ENCODE results near the gene TPX2.
"Not testable (repeated sequence)": the region's sequence is repeated elsewhere in the genome, so short reads cannot be mapped to it uniquely, and the experiment has no call there.

TPX2 gene

GRCh38 chr20:31721408-31722256, 17.5 kb upstream of the TPX2 start:
- DNase-seq = peak; percentile 50

GRCh38 chr20:31722257-31723068, 16.6 kb upstream of the TPX2 start, which contains the start of gene BCL2L1:
Gene BCL2L1 (minus strand): TSS chr20:31722868. CDS start chr20:31722218, 650 bp downstream.
- DNase-seq = peak; percentile 85

GRCh38 chr20:31723069-31723318, 16.1 kb upstream of the TPX2 start:
- no peak for DNase-seq

DNA sequence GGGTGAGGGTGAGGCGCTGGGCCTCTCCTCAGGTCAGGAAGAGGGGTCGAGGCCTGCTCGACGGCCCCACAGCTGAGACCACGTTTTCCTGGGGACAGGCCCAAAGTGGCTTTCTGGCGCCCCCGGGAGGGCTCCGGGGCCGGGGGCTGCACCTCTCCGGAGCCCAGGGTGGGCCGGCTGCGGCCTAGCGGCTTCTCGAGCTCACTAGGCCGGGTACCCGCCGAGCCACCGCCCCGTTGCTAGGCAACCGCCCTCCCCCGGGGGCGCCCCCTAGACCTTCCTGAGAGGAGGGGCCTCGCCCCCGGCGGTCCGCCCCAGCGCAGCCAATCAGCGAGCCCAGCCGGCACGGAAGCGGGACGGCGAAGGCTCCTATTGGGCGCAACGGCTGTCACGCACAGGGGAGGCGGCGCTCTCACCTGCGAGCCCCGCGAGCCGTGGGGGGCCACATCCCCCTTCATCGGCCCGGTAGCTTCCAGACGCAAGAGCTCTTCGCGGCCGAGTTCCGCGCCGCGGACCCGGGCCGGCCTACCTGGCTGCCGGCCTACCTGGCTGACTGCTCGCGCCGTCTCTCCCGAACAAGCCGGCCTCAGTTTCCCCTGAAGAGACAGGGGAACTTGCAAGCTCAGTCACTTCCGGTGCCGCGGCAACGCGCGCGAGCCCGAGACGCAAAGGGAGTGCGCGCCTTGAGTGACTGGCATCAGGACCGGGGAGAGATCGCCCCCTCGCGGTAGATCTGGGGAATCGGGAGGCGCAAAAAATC, 15.6 kb upstream of the TPX2 start:
- DNase-seq = peak; percentile 98

GRCh38 chr20:31731321-31731717, 7.8 kb upstream of the TPX2 start:
- no peak for DNase-seq

- no peak for DNase-seq
These were observed 474 bp downstream of the TPX2 start for GRCh38 chr20:31739550-31739977.

- DNase-seq = peak; percentile 38
These were observed 1.1 kb downstream of the TPX2 start for GRCh38 chr20:31740208-31740607.

DNA sequence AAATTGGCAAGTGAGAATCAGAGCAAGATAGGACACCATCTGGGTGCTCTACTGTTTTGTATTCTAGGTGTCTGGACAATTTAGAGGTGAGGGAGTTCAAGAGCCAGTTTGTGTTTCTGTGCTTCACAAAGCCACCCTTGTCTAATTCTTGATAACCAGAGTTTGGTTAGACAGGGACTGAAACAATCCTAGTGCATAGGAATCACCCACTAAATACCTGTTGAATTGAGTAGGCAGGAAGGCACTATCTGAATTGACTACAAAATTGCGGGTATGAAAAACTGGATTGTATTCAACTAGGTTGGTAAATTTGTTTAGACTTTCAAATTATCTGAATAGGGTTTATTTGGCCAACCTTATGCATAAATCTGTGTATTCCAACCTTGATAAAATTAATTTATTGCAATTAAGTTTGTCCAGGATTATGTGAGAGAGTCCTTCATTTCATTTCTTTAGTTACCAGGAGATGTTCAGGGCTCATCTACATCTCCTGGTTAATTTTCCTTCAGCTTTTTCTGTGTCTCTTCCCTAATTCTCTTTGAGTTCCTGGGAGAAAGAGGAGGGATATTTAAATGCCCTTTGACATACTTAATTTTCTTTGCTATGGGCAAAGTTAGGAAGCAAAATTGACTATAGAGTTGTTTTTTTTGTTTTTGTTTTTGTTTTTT, 1.7 kb downstream of the TPX2 start:
- no peak for DNase-seq

- DNase-seq = no peak
These were observed 7.2 kb downstream of the TPX2 start for GRCh38 chr20:31746068-31746878.

DNA sequence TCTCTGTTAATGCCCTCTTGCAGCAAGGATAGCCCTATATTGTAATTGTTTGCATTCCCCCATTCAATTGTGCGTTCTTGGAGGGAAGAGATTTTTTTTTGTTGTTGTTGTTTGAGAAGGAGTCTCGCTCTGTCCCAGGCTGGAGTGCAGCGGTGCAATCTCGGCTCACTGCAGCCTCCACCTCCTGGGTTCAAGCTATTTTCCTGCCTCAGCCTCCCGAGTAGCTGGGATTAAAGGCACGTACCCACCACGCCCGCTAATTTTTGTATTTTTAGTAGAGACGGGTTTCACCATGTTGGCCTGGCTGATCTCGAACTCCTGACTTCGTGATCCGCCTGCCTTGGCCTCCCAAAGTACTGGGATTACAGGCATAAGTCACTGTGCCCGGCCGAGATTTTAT, 7.9 kb downstream of the TPX2 start:
- not testable (repeated sequence) for DNase-seq

- no peak for DNase-seq
These were observed 8.6 kb downstream of the TPX2 start for GRCh38 chr20:31747640-31748039.

GRCh38 chr20:31749223-31749622, 10.1 kb downstream of the TPX2 start:
- no peak for DNase-seq

DNA sequence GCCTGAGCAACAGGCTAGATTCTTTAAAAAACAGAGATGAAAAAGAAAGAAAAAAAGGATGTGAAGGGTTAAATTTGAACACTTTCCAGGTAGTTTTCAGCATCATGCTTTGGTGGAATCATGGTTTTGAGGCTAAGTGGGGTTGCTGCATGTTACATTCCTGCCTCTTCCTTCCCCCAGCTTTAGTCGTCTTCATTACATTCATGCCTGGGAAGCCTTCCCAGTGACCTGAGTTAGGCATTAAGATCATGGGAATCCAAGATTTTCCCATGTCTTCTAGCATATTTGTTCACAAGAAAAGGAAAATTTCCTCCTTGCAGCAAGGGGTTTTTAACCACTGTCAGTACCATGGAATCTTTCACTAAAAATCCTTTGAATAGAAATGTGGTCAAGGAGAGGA, 12.0 kb downstream of the TPX2 start:
- DNase-seq = no peak

DNA sequence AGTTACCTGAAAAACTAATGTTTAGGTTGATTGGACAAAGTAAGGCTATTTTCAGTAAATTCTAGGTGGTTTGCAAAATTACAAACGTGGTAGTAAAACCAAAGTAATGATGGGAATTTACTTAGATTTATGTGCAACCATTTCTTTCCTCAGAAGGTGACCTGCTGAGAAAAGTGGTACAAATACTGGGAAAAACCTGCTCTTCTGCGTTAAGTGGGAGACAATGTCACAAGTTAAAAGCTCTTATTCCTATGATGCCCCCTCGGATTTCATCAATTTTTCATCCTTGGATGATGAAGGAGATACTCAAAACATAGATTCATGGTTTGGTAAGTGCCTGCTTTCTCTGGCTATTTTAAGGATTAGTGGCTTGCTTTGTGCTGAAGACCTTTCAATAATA, 18.2 kb downstream of the TPX2 start:
- DNase-seq = no peak

DNA sequence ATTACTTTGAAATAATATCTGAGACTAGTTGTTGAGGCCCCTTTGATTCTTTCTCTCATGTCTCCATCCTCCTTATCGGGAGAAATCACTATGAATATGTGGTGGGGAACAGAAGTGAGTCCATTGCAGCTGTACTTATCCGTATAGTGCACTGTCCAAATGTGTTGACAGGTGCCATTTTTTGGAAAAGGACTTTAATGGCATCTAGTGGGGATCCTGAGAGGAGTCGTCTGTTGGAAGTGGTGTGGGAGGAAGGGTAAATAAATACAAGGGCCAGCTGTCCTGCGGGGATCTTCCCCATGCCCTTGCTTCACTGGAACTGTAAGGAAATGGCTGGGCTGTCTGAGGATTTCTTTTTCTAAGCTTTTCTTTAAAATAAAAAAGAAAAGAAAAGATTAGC, 19.4 kb downstream of the TPX2 start:
- no peak for DNase-seq

GRCh38 chr20:31758991-31759390, 19.9 kb downstream of the TPX2 start:
- no peak for DNase-seq

DNA sequence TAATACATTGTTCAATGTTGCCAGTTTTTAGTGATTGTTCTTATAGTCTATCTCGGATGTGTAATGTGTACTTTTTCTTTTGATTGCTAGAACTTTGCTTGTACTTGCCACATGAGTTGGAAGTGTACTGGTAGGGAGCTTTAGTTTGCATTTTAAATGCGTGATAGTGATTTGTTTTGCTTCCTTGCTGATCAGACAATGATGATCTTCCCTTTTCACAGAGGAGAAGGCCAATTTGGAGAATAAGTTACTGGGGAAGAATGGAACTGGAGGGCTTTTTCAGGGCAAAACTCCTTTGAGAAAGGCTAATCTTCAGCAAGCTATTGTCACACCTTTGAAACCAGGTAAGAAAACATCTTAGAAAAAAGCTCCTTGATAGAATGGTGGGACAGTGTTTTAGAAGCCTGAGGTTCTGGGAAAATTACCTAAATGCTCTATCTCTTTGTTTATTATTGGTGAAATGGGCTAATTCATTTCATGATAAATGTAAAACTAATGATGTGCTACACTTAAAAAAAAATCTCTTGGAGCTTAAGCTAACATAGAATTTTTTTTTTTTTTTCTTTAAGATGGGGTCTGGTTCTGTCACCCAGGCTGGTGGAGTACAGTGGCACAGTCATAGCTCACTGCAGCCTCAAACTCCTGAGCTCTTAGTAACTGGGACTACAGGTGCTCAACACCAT, 20.9 kb downstream of the TPX2 start:
- DNase-seq = no peak

- no peak for DNase-seq
These were observed 21.6 kb downstream of the TPX2 start for GRCh38 chr20:31760519-31761240.

GRCh38 chr20:31764641-31765305, 25.7 kb downstream of the TPX2 start:
- no peak for DNase-seq

GRCh38 chr20:31767805-31768204, 28.7 kb downstream of the TPX2 start:
- DNase-seq = no peak

Measured in stimulated activated CD8-positive, alpha-beta memory T cell treated with anti-CD3 and anti-CD28 coated beads, Interleukin-4, amount 100 ng/mL, for 48 hours (primary cell).